ENCODE measurements around the gene TOE1. TPM values are rescaled to one million over a fixed set of nuclear protein-coding genes. Genes with fewer than 3 reads are reported as not detected.

TOE1 gene
- total RNA-seq, 1 donor from 2014 or later = 28.8 TPM

DNA sequence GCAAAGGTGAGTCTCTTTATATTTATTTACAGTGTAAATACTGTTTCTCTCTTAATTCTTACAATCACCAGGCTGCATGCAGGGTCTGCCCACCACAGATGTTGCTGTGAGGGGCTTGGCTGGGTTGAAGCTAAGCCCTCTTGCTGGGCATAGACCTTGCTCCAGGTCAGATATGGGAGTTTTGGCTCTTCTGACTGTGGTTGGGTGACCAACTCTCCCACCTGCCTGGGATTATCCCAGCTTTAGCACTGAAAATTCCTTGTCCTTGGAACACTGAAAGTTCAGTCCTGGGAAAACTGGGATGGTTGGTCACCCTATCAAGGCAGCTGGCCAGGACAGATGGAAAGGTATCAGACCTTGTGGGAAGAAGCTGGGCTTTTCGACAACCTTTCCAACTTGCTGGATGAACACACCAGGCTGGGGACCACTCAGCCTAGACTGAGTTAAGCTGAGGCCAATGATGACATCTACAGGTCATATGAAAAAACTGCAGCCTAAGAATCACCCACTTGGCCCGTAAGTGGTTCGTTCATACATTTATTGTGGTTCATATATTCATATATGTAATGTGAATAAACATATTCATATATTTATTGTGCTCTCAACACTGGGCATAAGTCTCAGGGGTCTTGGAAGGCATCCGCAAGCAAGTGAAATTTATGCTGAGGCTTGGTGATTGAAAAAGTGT, 39.8 kb upstream of the TOE1 start:
- peak; percentile 33 for DNase-seq (ENCODE audit: low read depth, low spot score)
- TF ChIP-seq, protein P1, sequence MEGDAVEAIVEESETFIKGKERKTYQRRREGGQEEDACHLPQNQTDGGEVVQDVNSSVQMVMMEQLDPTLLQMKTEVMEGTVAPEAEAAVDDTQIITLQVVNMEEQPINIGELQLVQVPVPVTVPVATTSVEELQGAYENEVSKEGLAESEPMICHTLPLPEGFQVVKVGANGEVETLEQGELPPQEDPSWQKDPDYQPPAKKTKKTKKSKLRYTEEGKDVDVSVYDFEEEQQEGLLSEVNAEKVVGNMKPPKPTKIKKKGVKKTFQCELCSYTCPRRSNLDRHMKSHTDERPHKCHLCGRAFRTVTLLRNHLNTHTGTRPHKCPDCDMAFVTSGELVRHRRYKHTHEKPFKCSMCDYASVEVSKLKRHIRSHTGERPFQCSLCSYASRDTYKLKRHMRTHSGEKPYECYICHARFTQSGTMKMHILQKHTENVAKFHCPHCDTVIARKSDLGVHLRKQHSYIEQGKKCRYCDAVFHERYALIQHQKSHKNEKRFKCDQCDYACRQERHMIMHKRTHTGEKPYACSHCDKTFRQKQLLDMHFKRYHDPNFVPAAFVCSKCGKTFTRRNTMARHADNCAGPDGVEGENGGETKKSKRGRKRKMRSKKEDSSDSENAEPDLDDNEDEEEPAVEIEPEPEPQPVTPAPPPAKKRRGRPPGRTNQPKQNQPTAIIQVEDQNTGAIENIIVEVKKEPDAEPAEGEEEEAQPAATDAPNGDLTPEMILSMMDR (conservative IDR thresholded peaks at IDR 0.05) = peak; percentile 83
- Mint-ChIP-seq H3K36me3 (ENCODE audit: low read depth) (no peaks in the 10 kb centered on the region), H3K9me3 (no peaks in the 10 kb centered on the region), H3K27me3 (ENCODE audit: low read depth) (no peaks in the 10 kb centered on the region), H3K4me1 (peaks cover 41% of the 10 kb centered on the region), H3K27ac (ENCODE audit: unreplicated experiment) (no peak overlapping the region), H3K4me3 (peak overlapping the region; percentile 86)

DNA sequence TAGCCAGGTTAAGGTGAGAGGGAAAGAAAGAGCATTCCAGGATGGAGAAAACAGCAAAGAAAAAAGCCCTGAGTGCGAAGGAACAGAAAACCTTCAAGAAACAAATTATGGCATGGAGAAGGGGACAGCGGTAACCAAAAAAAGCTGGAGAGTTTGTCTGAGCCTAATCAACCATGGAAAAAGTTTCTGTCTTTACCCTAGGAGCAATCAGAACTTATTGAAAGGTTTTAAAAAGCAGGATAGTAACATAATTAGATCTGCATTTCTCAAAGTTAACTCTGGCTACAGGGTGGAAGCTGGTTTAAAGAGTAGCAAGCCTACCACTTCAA, 39.3 kb upstream of the TOE1 start:
- Mint-ChIP-seq H3K9me3 (no peaks in the 10 kb centered on the region), H3K4me1 (peaks cover 46% of the 10 kb centered on the region), H3K27me3 (ENCODE audit: low read depth) (no peaks in the 10 kb centered on the region), H3K27ac (ENCODE audit: unreplicated experiment) (no peak overlapping the region), H3K4me3 (peak overlapping the region; percentile 86), H3K36me3 (ENCODE audit: low read depth) (no peaks in the 10 kb centered on the region)
- DNase-seq (ENCODE audit: low read depth, low spot score) = no peak
- TF ChIP-seq, protein P1 (conservative IDR thresholded peaks at IDR 0.05) = no peak

DNA sequence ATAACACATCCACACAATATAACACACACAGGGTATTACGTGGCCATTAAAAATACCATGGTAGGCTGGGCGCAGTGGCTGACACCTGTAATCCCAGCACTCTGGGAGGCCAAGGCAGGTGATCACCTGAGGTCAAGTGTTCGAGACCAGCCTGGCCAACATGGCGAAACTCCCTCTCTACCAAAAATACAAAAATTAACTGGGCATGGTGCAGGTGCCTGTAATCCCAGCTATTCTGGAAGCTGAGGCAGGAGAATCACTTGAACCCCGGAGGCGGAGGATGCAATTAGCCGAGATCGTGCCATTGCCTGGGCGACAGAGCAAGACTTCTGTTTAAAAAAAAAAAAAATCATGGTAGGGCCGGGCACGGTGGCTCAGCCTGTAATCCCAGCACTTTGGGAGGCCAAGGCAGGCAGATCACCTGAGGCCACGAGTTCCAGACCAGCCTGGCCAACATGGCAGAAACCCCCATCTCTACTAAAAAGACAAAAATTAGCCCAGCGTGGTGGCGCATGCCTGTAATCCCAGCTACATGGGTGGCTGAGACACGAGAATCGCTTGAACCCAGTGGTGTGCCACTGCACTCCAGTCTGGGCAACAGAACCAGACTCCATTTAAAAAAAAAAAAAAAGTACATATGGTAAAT, 37.3 kb upstream of the TOE1 start:
- Mint-ChIP-seq H3K27me3 (ENCODE audit: low read depth) (no peaks in the 10 kb centered on the region), H3K4me1 (peaks cover 52% of the 10 kb centered on the region), H3K36me3 (ENCODE audit: low read depth) (no peaks in the 10 kb centered on the region), H3K4me3 (peak overlapping the region; percentile 66), H3K9me3 (no peaks in the 10 kb centered on the region), H3K27ac (ENCODE audit: unreplicated experiment) (no peak overlapping the region)
- DNase-seq (ENCODE audit: low read depth, low spot score) = no peak
- TF ChIP-seq, protein P1 (conservative IDR thresholded peaks at IDR 0.05) = no peak

DNA sequence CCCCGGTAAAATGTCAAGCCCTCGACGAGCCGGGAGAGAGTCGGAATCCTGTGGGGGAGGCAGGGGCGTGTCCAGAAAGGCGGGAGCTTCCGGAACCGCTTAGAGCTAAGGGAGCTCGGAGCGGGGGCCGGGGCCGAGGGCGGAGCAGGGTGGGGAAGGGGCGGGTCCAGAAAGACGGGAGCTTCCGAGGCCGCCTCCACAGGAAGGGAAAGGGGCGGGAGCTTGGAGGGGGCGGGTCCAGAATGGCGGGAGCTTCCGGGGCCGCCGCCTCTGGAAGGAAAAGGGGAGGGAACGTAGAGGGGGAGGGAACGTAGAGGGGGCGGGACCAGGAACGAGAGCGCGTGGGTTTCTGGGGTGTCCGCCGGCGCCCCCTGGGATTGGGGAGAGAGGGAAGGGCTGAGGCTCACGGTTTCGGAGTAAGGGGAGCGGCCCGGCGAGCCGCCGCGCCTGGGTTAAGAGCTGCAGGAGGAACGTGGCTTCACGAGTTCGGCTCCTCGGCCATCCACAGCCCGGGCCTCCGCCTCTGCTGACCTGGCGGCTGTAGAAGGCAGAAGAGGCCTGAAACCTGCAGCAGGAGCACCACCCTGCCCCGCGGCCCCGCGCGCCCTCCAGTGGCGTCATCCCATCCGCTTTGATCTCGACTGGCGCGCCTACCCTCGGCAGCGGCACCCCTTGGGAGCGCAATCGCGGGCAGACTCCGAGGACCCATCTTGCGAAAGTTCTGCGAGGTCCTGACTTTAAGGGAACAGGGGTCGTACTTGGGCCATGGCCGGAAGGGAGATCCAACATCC, 36.3 kb upstream of the TOE1 start:
- TF ChIP-seq, protein P1 (conservative IDR thresholded peaks at IDR 0.05) = peak; percentile 65
- Mint-ChIP-seq H3K4me3 (peak overlapping the region; percentile 93), H3K27ac (ENCODE audit: unreplicated experiment) (peak overlapping the region; percentile 93), H3K9me3 (no peaks in the 10 kb centered on the region), H3K27me3 (ENCODE audit: low read depth) (no peaks in the 10 kb centered on the region), H3K4me1 (peaks cover 41% of the 10 kb centered on the region), H3K36me3 (ENCODE audit: low read depth) (no peaks in the 10 kb centered on the region)
- DNase-seq (ENCODE audit: low read depth, low spot score) = peak; percentile 86

DNA sequence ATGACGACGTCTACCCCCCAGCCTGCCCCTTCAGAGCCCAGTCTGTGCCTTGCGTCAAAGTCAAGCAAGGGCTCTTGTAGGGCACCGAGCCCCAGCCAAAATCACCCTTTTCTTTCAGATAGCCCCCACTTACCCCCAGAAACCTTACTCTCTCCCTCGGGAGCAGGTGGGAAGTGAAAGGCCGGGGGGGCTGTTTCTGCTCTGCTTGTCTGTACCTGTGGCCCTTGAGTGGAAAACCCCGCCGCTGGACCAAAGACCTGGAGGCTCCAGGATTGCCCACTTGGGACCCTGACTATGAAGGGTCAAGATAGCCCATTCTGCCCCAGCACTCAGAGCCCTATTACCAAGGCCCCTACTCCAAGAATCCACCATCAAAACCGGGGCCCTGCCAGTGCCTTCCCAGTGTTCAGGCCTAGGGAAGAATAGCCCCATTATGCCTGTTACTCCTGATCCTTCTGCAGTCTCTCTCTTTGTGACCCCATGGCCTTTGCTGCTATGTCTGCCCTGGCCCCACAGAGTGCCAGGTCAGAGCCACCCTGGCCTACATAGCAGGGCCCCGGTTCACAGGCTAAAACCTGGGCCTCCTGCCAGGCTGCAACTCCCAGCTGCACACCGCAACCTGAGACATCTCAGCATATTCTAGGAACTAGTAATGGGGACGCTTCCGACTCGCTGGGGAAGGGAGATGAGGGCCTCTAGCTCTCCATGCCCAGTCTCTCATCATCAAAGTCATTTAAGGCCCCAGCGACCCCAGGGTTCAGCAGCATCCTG, 35.5 kb upstream of the TOE1 start:
- peak overlapping the region; percentile 93 for H3K27ac Mint-ChIP-seq (ENCODE audit: unreplicated experiment)
- H3K27me3 Mint-ChIP-seq (ENCODE audit: low read depth) = no peaks in the 10 kb centered on the region
- no peaks in the 10 kb centered on the region for H3K9me3 Mint-ChIP-seq
- peaks cover 41% of the 10 kb centered on the region for H3K4me1 Mint-ChIP-seq
- no peaks in the 10 kb centered on the region for H3K36me3 Mint-ChIP-seq (ENCODE audit: low read depth)
- TF ChIP-seq, protein P1 (conservative IDR thresholded peaks at IDR 0.05) = no peak
- H3K4me3 Mint-ChIP-seq = peak overlapping the region; percentile 93
- no peak for DNase-seq (ENCODE audit: low read depth, low spot score)
